ENCODE results near the gene SPATA12. TPM values are rescaled to one million over a fixed set of nuclear protein-coding genes. Genes with fewer than 3 reads are reported as not detected.

Gene SPATA12
- polyA plus RNA-seq, 1 donor = not detected

DNA sequence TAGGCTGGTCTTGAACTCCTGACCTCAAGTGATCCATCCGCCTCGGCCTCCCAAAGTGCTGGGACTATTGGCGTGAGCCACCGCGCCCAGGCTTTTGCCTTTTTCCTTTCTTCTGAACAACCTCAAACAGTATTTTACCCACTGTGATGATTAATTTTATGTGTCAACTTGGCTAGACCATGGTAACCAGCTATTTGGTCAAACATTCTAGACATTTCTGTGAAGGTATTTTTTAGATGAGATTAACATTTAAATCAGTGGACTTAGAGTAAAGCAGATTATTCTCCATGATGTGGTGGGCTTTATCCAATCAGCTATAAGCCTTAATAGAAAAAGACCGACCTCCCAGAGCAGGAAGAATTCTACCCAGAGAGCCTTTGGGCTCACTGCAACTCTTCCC is 6.0 kb downstream of the SPATA12 start:
- DNase-seq = no peak
- no peak overlapping the region for H3K4me3 ChIP-seq (ENCODE audit: low read length)
- no peaks in the 10 kb centered on the region for H3K9me3 ChIP-seq (ENCODE audit: control insufficient read depth, low read depth, low read length)
- no peaks in the 10 kb centered on the region for H3K36me3 ChIP-seq (ENCODE audit: control insufficient read depth, insufficient read depth, low read length)
- no peaks in the 10 kb centered on the region for H3K4me1 ChIP-seq (ENCODE audit: control insufficient read depth, insufficient read depth, low read length)
- H3K27ac ChIP-seq (ENCODE audit: low read length) = no peak overlapping the region
- H3K27me3 ChIP-seq (ENCODE audit: control insufficient read depth, insufficient read depth, low read length) = no peaks in the 10 kb centered on the region
- WGBS (ENCODE audit: insufficient coverage, low lambda C conversion rate) = no CpG with 5 or more reads among the region's 6 CpGs

DNA sequence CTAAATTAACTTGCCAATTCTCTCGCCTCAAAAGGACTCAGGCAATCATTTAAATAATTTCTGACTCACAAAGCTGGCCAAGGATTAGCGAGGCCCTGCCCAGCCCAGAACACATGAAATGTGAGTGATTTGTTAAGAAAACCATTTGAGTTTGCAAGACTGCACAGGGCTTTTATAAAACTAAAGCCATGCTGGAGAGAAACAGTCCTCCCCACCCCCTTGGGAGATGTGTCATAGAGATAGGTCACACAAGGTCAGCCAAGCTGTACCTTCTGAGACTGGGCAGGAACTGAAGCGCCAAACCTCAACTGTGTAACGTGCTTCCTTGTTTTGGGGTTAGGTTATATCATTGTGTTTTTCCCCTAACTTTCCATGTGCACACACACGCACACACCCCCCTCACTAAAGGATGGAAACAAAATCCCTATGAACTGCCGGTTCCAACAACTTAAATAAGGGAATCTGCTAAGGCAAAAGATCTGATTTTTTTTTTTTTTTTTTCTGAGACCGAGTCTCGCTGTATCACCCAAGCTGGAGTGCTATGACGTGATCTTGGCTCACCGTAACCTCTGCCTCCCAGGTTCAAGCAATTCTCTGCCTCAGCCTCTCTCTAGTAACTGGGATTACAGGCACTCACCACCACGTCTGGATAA is 8.1 kb downstream of the SPATA12 start:
- no peaks in the 10 kb centered on the region for H3K36me3 ChIP-seq (ENCODE audit: control insufficient read depth, insufficient read depth, low read length)
- 82% methylated on average over 2 of the region's 11 CpGs for WGBS (ENCODE audit: insufficient coverage, low lambda C conversion rate)
- no peak for DNase-seq
- H3K27me3 ChIP-seq (ENCODE audit: control insufficient read depth, insufficient read depth, low read length) = no peaks in the 10 kb centered on the region
- H3K4me3 ChIP-seq (ENCODE audit: low read length) = no peak overlapping the region
- H3K4me1 ChIP-seq (ENCODE audit: control insufficient read depth, insufficient read depth, low read length) = no peaks in the 10 kb centered on the region
- no peaks in the 10 kb centered on the region for H3K9me3 ChIP-seq (ENCODE audit: control insufficient read depth, low read depth, low read length)
- no peak overlapping the region for H3K27ac ChIP-seq (ENCODE audit: low read length)

DNA sequence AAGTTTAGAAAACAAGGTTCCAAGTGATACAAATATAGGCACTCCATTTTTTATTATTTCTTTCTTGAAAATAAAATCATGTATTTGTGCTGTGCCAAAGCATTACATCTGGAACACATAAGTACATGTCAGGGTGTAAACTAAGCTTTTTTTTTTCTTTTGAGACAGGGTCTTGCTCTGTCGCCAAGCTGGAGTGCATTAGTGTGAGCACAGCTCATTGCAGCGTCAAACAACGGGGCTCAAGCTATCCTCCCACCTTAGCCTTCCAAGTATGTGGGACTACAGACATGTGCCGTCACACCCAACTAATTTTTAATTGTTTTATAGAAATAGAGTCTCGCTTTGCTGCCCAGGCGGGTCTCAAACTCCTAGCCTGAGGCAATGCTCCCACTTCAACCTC is 9.0 kb downstream of the SPATA12 start:
- Histone ChIP-seq H3K4me1 (ENCODE audit: control insufficient read depth, insufficient read depth, low read length) (no peaks in the 10 kb centered on the region), H3K4me3 (ENCODE audit: low read length) (no peak overlapping the region), H3K9me3 (ENCODE audit: control insufficient read depth, low read depth, low read length) (no peaks in the 10 kb centered on the region), H3K27ac (ENCODE audit: low read length) (no peak overlapping the region), H3K27me3 (ENCODE audit: control insufficient read depth, insufficient read depth, low read length) (no peaks in the 10 kb centered on the region), H3K36me3 (ENCODE audit: control insufficient read depth, insufficient read depth, low read length) (no peaks in the 10 kb centered on the region)
- DNase-seq = no peak
- WGBS (ENCODE audit: insufficient coverage, low lambda C conversion rate) = no CpG with 5 or more reads among the region's 6 CpGs

DNA sequence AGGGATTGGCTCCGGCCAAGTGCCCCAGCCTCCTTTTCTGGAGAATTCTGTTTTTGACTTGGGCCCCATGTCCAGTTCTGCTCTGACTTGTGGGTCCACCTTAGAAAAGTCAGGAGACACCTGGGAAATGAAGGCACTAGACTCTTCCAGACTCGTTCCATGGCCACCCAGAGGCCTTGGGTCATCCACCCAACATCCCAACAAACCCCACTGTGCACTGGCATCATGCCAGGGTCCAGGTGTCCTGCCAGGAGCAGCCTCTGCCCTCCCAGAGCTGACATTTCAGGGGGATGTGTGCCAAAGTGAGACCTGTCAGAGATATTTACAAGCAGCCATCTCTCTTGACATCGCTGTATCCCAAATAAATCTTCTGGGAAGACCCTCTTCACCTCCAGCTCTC is 13.2 kb downstream of the SPATA12 start:
- H3K4me3 ChIP-seq (ENCODE audit: low read length) = no peak overlapping the region
- H3K27me3 ChIP-seq (ENCODE audit: control insufficient read depth, insufficient read depth, low read length) = peaks cover 14% of the 10 kb centered on the region
- H3K9me3 ChIP-seq (ENCODE audit: control insufficient read depth, low read depth, low read length) = no peaks in the 10 kb centered on the region
- H3K27ac ChIP-seq (ENCODE audit: low read length) = no peak overlapping the region
- DNase-seq = no peak
- no CpG with 5 or more reads among the region's 3 CpGs for WGBS (ENCODE audit: insufficient coverage, low lambda C conversion rate)
- peaks cover 6% of the 10 kb centered on the region for H3K4me1 ChIP-seq (ENCODE audit: control insufficient read depth, insufficient read depth, low read length)
- H3K36me3 ChIP-seq (ENCODE audit: control insufficient read depth, insufficient read depth, low read length) = no peaks in the 10 kb centered on the region

DNA sequence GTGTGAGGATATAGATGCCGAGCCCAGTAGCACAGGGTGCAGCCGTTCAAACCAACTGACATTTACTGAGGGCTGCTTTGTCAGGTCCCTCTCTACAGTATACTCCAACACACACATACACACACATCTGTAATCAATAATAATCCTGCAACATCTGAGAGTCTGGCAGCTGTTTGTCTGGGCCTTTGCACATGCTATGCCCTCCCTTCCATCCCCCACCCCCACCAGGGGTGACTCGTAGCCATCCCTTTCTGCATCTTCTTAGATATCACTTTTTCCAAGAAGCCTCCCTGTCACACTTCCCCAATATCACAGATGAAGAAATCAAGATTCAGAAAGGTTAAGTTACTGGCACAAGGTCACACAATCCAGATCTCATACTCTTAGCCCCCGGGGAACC is 13.7 kb downstream of the SPATA12 start:
- H3K9me3 ChIP-seq (ENCODE audit: control insufficient read depth, low read depth, low read length) = no peaks in the 10 kb centered on the region
- WGBS (ENCODE audit: insufficient coverage, low lambda C conversion rate) = no CpG with 5 or more reads among the region's 4 CpGs
- H3K27ac ChIP-seq (ENCODE audit: low read length) = no peak overlapping the region
- peaks cover 6% of the 10 kb centered on the region for H3K4me1 ChIP-seq (ENCODE audit: control insufficient read depth, insufficient read depth, low read length)
- peaks cover 19% of the 10 kb centered on the region for H3K27me3 ChIP-seq (ENCODE audit: control insufficient read depth, insufficient read depth, low read length)
- H3K36me3 ChIP-seq (ENCODE audit: control insufficient read depth, insufficient read depth, low read length) = no peaks in the 10 kb centered on the region
- no peak for DNase-seq
- H3K4me3 ChIP-seq (ENCODE audit: low read length) = no peak overlapping the region

DNA sequence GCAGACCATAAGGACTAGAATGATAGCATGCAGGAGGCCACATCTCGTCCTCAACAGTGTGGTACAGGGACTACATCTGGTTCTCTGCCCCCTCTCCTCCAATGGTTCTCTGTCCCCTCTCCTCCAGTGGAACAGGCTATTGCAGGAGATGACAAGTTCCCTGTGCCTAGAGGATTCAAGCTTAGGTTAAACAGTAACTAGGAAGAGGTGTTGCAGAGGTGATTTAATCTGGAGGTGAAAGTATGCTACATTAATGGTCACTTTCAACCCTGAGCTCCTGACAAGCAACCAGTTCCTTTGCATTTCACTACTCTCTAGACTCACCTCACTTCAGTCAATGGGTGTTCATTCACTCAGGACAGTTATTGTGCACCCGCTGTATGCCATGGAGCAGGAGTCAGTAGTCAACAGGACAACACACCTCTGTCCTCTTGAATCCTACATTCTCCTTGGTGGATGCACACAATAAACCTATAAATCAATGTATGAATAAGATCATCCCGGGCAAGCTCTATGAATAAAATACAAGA is 16.0 kb downstream of the SPATA12 start:
- peaks cover 38% of the 10 kb centered on the region for H3K27me3 ChIP-seq (ENCODE audit: control insufficient read depth, insufficient read depth, low read length)
- peaks cover 6% of the 10 kb centered on the region for H3K4me1 ChIP-seq (ENCODE audit: control insufficient read depth, insufficient read depth, low read length)
- H3K4me3 ChIP-seq (ENCODE audit: low read length) = no peak overlapping the region
- H3K27ac ChIP-seq (ENCODE audit: low read length) = no peak overlapping the region
- no peaks in the 10 kb centered on the region for H3K9me3 ChIP-seq (ENCODE audit: control insufficient read depth, low read depth, low read length)
- H3K36me3 ChIP-seq (ENCODE audit: control insufficient read depth, insufficient read depth, low read length) = no peaks in the 10 kb centered on the region
- DNase-seq = no peak
- 100% methylated on average over 1 of the region's 3 CpGs for WGBS (ENCODE audit: insufficient coverage, low lambda C conversion rate)

DNA sequence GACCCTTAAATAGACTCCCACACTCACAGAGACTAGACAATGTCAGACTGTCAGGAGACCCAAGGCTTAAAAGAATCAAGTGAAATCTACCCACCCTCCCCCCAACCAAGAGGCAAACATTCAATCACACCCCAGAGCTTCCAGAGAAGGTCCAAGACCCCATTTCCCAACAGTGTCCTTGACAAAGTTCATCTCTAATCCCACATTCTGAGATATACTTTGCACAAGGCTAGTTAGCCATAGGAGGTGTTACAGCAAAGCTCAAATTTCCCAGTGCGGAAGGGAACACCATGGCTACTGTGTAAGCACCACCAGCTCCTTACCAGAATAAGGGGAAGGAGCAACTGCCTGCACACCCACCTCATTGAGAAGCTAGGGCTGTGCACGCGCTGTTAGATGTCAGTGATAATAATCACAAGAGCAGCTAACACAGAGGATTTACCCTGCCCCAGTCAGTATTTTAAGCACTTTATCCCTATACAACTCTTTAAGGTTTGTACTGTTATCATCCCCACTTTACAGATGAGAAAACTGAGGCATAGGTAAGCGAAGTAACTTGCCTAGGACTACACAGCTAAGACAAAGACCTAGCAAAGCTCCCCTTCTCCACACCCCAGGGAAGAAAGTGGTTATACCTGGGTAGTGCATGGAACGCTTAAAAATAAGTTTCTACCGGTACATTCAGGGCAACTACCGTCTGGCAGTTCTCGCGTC is 17.3 kb downstream of the SPATA12 start:
- Histone ChIP-seq H3K27ac (ENCODE audit: low read length) (no peak overlapping the region), H3K36me3 (ENCODE audit: control insufficient read depth, insufficient read depth, low read length) (no peaks in the 10 kb centered on the region), H3K9me3 (ENCODE audit: control insufficient read depth, low read depth, low read length) (no peaks in the 10 kb centered on the region), H3K4me3 (ENCODE audit: low read length) (peak overlapping the region; percentile 62), H3K27me3 (ENCODE audit: control insufficient read depth, insufficient read depth, low read length) (peaks cover 38% of the 10 kb centered on the region), H3K4me1 (ENCODE audit: control insufficient read depth, insufficient read depth, low read length) (peaks cover 6% of the 10 kb centered on the region)
- no peak for DNase-seq
- no CpG with 5 or more reads among the region's 9 CpGs for WGBS (ENCODE audit: insufficient coverage, low lambda C conversion rate)

DNA sequence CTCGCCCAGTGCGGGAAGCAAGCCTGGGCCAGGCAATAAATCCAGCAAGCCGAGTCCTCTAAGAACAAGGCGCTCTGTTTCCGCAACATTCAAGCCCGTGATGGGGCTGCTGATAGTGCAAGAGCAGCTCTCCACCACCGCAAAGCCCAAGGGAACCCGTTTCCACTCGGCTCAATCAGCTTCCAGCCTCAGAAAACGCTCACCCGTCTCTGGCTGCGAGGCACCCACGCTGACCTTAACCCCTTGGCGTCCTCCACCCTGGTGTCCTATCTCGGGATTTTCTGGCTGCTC is 17.8 kb downstream of the SPATA12 start:
- peaks cover 38% of the 10 kb centered on the region for H3K27me3 ChIP-seq (ENCODE audit: control insufficient read depth, insufficient read depth, low read length)
- H3K36me3 ChIP-seq (ENCODE audit: control insufficient read depth, insufficient read depth, low read length) = no peaks in the 10 kb centered on the region
- H3K4me3 ChIP-seq (ENCODE audit: low read length) = peak overlapping the region; percentile 62
- no peaks in the 10 kb centered on the region for H3K9me3 ChIP-seq (ENCODE audit: control insufficient read depth, low read depth, low read length)
- H3K27ac ChIP-seq (ENCODE audit: low read length) = no peak overlapping the region
- no CpG with 5 or more reads among the region's 15 CpGs for WGBS (ENCODE audit: insufficient coverage, low lambda C conversion rate)
- peaks cover 6% of the 10 kb centered on the region for H3K4me1 ChIP-seq (ENCODE audit: control insufficient read depth, insufficient read depth, low read length)
- DNase-seq = peak in 1 of 2 donors; percentile 9

DNA sequence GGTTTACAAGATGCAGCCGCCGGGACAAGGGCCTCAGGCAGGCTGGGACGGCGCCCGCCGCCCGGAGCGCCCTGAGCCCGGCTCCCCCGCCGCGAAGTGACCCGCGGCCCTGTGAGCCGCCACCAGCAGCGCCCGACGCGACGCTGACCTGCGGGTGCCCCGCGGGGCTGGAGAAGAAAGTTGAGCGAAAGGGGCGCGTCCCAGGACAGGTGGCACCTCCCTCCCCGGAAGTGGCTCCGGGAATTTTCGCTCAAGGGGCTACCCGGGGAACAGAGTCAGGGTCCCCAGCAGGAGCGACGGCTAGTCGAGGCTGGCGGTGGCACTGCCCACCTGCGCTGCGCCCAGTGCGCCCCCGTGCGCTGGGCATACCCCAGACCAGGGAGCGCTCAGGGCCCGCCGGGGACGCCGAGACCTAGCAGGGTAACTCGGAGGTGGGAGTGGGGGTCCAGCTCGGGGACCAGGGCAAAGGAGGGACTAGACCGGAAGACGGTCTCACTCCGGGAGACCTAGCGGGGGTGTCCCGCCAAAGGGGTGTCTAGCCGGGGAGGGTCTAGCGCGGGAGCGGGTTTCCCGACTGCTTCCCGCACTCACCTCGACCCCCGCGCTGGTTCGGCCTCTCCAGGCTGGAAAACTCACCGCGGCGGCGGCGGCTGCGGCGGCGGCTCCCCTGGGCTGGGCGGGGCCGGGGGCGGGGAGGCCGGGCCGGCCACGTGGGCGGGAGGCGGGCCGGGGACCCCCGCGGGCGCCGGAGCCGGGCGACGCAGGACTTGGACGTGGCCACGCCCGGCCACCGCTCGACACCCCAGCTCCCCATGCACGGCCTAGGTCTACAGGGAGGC is 18.4 kb downstream of the SPATA12 start:
- no peak overlapping the region for H3K27ac ChIP-seq (ENCODE audit: low read length)
- H3K36me3 ChIP-seq (ENCODE audit: control insufficient read depth, insufficient read depth, low read length) = no peaks in the 10 kb centered on the region
- peak overlapping the region; percentile 62 for H3K4me3 ChIP-seq (ENCODE audit: low read length)
- H3K27me3 ChIP-seq (ENCODE audit: control insufficient read depth, insufficient read depth, low read length) = peaks cover 38% of the 10 kb centered on the region
- no CpG with 5 or more reads among the region's 91 CpGs for WGBS (ENCODE audit: insufficient coverage, low lambda C conversion rate)
- no peaks in the 10 kb centered on the region for H3K9me3 ChIP-seq (ENCODE audit: control insufficient read depth, low read depth, low read length)
- peaks cover 6% of the 10 kb centered on the region for H3K4me1 ChIP-seq (ENCODE audit: control insufficient read depth, insufficient read depth, low read length)
- DNase-seq = peak; percentile 9 to 54

DNA sequence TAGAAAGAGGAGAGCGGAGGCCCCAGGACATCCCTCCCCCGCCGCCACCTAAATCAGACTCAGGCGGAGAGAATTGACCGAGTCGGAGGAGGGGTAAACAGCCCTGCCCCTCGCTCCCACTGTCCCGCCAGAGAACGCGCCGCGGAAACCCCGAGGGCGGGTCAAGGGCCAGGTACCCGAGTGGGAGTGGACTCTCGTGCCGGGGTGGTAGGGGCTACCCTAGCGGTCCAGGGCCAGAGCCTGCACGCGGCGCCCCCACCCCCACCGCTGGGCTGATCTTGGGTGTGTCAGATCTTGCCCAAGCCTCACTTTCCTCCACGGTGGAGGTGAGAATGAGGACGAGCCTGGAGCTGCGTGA is 19.0 kb downstream of the SPATA12 start:
- peak in 1 of 2 donors; percentile 48 for DNase-seq
- Histone ChIP-seq H3K27ac (ENCODE audit: low read length) (no peak overlapping the region), H3K4me3 (ENCODE audit: low read length) (peak overlapping the region; percentile 42), H3K36me3 (ENCODE audit: control insufficient read depth, insufficient read depth, low read length) (no peaks in the 10 kb centered on the region), H3K4me1 (ENCODE audit: control insufficient read depth, insufficient read depth, low read length) (peaks cover 6% of the 10 kb centered on the region), H3K9me3 (ENCODE audit: control insufficient read depth, low read depth, low read length) (no peaks in the 10 kb centered on the region), H3K27me3 (ENCODE audit: control insufficient read depth, insufficient read depth, low read length) (peaks cover 38% of the 10 kb centered on the region)
- WGBS (ENCODE audit: insufficient coverage, low lambda C conversion rate) = no CpG with 5 or more reads among the region's 25 CpGs
